Measurements from ENCODE around the gene RHPN2. TPM values are rescaled to one million over a fixed set of nuclear protein-coding genes. Genes with fewer than 3 reads are reported as not detected.

The RHPN2 gene
- total and polyA plus RNA-seq, 2 of the 13 experiments (the other 11 are each of a cell fraction or from before 2014, with no cell fraction given), result 20.3 to 48.0 TPM

DNA sequence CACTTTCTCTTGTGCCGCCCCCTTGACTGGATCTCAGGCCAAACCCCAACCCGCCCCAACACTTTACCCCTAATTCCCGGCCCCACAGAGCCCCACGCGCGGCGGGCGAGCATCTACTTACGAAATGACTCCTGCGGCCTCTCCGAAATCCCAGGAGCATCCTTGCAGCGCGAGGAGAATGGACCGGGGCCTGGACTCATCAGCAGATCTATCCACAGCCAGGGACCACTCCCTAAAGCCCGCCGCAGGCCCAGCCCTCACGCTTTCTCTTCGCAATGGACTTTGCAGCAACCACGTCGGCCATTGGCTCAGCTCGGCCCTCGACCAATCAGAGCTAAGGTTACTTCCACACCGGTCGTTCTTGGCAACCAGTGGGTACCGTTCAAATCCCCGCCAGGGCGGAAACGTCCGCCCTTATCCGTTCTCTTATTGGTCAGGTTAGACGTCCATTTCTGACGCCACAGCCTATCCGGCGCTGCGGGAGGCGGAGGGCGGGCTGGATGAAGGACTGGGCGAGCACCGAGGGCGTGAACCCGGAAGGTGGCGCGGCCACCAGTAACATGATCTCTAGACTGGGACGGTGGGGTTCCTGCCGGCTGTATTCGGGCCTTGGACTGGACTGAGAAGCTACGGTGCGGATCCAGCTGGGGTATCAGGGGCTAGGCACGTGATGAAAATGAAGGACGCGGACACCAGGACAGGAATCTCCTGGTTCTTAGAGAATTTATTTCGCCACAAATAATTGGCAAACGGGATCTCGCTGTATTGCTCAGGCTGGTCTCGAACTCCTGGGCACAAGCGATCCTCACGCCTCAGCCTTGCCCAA lies 92.8 kb downstream of the RHPN2 start, which contains the start of the genes CEP89 and FAAP24 (continued):
- TF ChIP-seq, protein P1, sequence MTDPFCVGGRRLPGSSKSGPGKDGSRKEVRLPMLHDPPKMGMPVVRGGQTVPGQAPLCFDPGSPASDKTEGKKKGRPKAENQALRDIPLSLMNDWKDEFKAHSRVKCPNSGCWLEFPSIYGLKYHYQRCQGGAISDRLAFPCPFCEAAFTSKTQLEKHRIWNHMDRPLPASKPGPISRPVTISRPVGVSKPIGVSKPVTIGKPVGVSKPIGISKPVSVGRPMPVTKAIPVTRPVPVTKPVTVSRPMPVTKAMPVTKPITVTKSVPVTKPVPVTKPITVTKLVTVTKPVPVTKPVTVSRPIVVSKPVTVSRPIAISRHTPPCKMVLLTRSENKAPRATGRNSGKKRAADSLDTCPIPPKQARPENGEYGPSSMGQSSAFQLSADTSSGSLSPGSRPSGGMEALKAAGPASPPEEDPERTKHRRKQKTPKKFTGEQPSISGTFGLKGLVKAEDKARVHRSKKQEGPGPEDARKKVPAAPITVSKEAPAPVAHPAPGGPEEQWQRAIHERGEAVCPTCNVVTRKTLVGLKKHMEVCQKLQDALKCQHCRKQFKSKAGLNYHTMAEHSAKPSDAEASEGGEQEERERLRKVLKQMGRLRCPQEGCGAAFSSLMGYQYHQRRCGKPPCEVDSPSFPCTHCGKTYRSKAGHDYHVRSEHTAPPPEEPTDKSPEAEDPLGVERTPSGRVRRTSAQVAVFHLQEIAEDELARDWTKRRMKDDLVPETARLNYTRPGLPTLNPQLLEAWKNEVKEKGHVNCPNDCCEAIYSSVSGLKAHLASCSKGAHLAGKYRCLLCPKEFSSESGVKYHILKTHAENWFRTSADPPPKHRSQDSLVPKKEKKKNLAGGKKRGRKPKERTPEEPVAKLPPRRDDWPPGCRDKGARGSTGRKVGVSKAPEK (CRISPR knock-in tag; IDR thresholded peaks at IDR 0.05; ENCODE audit: borderline replicate concordance), result no peak
- no peak for TF ChIP-seq ZNF33A (CRISPR knock-in tag; IDR thresholded peaks at IDR 0.05; ENCODE audit: borderline replicate concordance)
- TF ChIP-seq HOXD1 (CRISPR knock-in tag; IDR thresholded peaks at IDR 0.05), result no peak
- TF ChIP-seq TGIF2 (CRISPR knock-in tag; IDR thresholded peaks at IDR 0.05), result peak; percentile 84
- TF ChIP-seq CBX2 (IDR thresholded peaks at IDR 0.05; ENCODE audit: low read depth, low read length), result no peak
- TF ChIP-seq CBX2 (CRISPR knock-in tag; IDR thresholded peaks at IDR 0.05; ENCODE audit: low read depth), result 0 out of 2 replicates have a peak, but pooled peaks have one; percentile 86
- no peak for TF ChIP-seq MAFG (CRISPR knock-in tag; IDR thresholded peaks at IDR 0.05)
- TF ChIP-seq GLI4 (CRISPR knock-in tag; IDR thresholded peaks at IDR 0.05; ENCODE audit: borderline replicate concordance), result peak; percentile 69; the same call in 1 of the 2 replicates
- TF ChIP-seq, protein P2, sequence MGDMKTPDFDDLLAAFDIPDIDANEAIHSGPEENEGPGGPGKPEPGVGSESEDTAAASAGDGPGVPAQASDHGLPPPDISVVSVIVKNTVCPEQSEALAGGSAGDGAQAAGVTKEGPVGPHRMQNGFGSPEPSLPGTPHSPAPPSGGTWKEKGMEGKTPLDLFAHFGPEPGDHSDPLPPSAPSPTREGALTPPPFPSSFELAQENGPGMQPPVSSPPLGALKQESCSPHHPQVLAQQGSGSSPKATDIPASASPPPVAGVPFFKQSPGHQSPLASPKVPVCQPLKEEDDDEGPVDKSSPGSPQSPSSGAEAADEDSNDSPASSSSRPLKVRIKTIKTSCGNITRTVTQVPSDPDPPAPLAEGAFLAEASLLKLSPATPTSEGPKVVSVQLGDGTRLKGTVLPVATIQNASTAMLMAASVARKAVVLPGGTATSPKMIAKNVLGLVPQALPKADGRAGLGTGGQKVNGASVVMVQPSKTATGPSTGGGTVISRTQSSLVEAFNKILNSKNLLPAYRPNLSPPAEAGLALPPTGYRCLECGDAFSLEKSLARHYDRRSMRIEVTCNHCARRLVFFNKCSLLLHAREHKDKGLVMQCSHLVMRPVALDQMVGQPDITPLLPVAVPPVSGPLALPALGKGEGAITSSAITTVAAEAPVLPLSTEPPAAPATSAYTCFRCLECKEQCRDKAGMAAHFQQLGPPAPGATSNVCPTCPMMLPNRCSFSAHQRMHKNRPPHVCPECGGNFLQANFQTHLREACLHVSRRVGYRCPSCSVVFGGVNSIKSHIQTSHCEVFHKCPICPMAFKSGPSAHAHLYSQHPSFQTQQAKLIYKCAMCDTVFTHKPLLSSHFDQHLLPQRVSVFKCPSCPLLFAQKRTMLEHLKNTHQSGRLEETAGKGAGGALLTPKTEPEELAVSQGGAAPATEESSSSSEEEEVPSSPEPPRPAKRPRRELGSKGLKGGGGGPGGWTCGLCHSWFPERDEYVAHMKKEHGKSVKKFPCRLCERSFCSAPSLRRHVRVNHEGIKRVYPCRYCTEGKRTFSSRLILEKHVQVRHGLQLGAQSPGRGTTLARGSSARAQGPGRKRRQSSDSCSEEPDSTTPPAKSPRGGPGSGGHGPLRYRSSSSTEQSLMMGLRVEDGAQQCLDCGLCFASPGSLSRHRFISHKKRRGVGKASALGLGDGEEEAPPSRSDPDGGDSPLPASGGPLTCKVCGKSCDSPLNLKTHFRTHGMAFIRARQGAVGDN (CRISPR knock-in tag; IDR thresholded peaks at IDR 0.05), result peak; percentile 75; the same call in 1 of the 2 replicates
- peak; percentile 33 for TF ChIP-seq ZNF274 (CRISPR knock-in tag; IDR thresholded peaks at IDR 0.05)
- TF ChIP-seq ZSCAN22 (CRISPR knock-in tag; IDR thresholded peaks at IDR 0.05), result no peak
- peak; percentile 79; the same call in 1 of the 2 replicates for TF ChIP-seq REL (CRISPR knock-in tag; conservative IDR thresholded peaks at IDR 0.05)
- TF ChIP-seq, protein P3, sequence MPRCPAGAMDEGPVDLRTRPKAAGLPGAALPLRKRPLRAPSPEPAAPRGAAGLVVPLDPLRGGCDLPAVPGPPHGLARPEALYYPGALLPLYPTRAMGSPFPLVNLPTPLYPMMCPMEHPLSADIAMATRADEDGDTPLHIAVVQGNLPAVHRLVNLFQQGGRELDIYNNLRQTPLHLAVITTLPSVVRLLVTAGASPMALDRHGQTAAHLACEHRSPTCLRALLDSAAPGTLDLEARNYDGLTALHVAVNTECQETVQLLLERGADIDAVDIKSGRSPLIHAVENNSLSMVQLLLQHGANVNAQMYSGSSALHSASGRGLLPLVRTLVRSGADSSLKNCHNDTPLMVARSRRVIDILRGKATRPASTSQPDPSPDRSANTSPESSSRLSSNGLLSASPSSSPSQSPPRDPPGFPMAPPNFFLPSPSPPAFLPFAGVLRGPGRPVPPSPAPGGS (CRISPR knock-in tag; IDR thresholded peaks at IDR 0.05), result peak; percentile 52; the same call in 1 of the 2 replicates
- TF ChIP-seq, protein P4, sequence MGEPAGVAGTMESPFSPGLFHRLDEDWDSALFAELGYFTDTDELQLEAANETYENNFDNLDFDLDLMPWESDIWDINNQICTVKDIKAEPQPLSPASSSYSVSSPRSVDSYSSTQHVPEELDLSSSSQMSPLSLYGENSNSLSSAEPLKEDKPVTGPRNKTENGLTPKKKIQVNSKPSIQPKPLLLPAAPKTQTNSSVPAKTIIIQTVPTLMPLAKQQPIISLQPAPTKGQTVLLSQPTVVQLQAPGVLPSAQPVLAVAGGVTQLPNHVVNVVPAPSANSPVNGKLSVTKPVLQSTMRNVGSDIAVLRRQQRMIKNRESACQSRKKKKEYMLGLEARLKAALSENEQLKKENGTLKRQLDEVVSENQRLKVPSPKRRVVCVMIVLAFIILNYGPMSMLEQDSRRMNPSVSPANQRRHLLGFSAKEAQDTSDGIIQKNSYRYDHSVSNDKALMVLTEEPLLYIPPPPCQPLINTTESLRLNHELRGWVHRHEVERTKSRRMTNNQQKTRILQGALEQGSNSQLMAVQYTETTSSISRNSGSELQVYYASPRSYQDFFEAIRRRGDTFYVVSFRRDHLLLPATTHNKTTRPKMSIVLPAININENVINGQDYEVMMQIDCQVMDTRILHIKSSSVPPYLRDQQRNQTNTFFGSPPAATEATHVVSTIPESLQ (CRISPR knock-in tag; conservative IDR thresholded peaks at IDR 0.05), result peak; percentile 63; the same call in 1 of the 2 replicates
- peak; percentile 97 for TF ChIP-seq ELF3 (CRISPR knock-in tag; IDR thresholded peaks at IDR 0.05)
- TF ChIP-seq, protein P5, sequence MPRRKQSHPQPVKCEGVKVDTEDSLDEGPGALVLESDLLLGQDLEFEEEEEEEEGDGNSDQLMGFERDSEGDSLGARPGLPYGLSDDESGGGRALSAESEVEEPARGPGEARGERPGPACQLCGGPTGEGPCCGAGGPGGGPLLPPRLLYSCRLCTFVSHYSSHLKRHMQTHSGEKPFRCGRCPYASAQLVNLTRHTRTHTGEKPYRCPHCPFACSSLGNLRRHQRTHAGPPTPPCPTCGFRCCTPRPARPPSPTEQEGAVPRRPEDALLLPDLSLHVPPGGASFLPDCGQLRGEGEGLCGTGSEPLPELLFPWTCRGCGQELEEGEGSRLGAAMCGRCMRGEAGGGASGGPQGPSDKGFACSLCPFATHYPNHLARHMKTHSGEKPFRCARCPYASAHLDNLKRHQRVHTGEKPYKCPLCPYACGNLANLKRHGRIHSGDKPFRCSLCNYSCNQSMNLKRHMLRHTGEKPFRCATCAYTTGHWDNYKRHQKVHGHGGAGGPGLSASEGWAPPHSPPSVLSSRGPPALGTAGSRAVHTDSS (CRISPR knock-in tag; conservative IDR thresholded peaks at IDR 0.05), result 0 out of 2 replicates have a peak, but pooled peaks have one; percentile 74

Measured in HepG2 (cell line).